ENCODE measurements around the gene ISG15. TPM values are rescaled to one million over a fixed set of nuclear protein-coding genes. Genes with fewer than 3 reads are reported as not detected.

The ISG15 gene
- total and polyA plus RNA-seq, 2 of the 13 experiments (the other 11 are each of a cell fraction or from before 2014, with no cell fraction given), result 42.1 to 54.9 TPM

DNA sequence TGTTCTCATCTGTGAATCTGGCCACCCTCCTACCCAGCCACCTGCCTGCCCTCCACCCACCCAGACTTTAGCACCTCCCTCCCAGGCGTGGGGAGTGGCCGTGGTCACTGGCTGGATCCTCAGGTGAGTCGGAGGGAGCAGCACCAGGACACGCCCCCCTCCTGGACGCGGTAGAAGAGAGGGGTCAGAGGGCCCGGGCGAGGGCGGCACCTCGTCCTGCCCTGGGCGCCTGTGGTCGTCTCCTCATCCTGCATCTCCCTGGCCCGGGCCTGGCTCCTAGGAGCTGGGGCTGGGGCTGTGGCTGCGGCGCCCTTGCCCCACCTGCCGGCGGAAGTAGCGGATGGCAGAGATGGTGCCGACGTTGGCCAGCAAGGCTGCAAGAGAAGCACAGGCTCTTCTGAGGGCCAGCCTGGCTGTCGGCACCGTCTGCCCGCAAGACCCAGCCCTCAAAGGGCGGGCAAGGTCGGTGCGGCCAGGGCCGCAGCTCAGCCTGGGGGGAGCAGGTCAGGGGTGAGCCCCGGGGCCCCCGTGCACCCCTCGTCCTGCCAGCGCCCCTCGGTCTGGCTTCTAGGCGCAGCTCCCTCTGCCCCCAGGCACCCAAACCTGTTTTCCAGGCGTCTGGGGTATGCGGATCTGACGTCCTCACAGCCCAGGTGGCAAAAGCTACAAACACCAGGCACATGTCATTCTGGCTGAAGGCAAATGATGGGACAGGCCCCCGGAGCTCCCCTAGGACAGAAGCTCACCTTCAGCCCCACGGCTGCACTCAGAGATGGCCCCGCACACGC, 37.2 kb upstream of the ISG15 start (continued):
- TF ChIP-seq, protein P1, sequence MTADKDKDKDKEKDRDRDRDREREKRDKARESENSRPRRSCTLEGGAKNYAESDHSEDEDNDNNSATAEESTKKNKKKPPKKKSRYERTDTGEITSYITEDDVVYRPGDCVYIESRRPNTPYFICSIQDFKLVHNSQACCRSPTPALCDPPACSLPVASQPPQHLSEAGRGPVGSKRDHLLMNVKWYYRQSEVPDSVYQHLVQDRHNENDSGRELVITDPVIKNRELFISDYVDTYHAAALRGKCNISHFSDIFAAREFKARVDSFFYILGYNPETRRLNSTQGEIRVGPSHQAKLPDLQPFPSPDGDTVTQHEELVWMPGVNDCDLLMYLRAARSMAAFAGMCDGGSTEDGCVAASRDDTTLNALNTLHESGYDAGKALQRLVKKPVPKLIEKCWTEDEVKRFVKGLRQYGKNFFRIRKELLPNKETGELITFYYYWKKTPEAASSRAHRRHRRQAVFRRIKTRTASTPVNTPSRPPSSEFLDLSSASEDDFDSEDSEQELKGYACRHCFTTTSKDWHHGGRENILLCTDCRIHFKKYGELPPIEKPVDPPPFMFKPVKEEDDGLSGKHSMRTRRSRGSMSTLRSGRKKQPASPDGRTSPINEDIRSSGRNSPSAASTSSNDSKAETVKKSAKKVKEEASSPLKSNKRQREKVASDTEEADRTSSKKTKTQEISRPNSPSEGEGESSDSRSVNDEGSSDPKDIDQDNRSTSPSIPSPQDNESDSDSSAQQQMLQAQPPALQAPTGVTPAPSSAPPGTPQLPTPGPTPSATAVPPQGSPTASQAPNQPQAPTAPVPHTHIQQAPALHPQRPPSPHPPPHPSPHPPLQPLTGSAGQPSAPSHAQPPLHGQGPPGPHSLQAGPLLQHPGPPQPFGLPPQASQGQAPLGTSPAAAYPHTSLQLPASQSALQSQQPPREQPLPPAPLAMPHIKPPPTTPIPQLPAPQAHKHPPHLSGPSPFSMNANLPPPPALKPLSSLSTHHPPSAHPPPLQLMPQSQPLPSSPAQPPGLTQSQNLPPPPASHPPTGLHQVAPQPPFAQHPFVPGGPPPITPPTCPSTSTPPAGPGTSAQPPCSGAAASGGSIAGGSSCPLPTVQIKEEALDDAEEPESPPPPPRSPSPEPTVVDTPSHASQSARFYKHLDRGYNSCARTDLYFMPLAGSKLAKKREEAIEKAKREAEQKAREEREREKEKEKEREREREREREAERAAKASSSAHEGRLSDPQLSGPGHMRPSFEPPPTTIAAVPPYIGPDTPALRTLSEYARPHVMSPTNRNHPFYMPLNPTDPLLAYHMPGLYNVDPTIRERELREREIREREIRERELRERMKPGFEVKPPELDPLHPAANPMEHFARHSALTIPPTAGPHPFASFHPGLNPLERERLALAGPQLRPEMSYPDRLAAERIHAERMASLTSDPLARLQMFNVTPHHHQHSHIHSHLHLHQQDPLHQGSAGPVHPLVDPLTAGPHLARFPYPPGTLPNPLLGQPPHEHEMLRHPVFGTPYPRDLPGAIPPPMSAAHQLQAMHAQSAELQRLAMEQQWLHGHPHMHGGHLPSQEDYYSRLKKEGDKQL (CRISPR knock-in tag; IDR thresholded peaks at IDR 0.05; ENCODE audit: low read depth), result no peak
- TF ChIP-seq, protein P2, sequence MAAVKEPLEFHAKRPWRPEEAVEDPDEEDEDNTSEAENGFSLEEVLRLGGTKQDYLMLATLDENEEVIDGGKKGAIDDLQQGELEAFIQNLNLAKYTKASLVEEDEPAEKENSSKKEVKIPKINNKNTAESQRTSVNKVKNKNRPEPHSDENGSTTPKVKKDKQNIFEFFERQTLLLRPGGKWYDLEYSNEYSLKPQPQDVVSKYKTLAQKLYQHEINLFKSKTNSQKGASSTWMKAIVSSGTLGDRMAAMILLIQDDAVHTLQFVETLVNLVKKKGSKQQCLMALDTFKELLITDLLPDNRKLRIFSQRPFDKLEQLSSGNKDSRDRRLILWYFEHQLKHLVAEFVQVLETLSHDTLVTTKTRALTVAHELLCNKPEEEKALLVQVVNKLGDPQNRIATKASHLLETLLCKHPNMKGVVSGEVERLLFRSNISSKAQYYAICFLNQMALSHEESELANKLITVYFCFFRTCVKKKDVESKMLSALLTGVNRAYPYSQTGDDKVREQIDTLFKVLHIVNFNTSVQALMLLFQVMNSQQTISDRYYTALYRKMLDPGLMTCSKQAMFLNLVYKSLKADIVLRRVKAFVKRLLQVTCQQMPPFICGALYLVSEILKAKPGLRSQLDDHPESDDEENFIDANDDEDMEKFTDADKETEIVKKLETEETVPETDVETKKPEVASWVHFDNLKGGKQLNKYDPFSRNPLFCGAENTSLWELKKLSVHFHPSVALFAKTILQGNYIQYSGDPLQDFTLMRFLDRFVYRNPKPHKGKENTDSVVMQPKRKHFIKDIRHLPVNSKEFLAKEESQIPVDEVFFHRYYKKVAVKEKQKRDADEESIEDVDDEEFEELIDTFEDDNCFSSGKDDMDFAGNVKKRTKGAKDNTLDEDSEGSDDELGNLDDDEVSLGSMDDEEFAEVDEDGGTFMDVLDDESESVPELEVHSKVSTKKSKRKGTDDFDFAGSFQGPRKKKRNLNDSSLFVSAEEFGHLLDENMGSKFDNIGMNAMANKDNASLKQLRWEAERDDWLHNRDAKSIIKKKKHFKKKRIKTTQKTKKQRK (IDR thresholded peaks at IDR 0.05; ENCODE audit: low read length), result no peak
- TF ChIP-seq ZNF17 (CRISPR knock-in tag; IDR thresholded peaks at IDR 0.05), result no peak
- TF ChIP-seq, protein P3, sequence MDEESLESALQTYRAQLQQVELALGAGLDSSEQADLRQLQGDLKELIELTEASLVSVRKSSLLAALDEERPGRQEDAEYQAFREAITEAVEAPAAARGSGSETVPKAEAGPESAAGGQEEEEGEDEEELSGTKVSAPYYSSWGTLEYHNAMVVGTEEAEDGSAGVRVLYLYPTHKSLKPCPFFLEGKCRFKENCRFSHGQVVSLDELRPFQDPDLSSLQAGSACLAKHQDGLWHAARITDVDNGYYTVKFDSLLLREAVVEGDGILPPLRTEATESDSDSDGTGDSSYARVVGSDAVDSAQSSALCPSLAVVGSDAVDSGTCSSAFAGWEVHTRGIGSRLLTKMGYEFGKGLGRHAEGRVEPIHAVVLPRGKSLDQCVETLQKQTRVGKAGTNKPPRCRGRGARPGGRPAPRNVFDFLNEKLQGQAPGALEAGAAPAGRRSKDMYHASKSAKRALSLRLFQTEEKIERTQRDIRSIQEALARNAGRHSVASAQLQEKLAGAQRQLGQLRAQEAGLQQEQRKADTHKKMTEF (CRISPR knock-in tag; IDR thresholded peaks at IDR 0.05), result peak; percentile 28; the same call in 1 of the 2 replicates
- no peak for TF ChIP-seq KDM6A (CRISPR knock-in tag; IDR thresholded peaks at IDR 0.05; ENCODE audit: low read depth)
- no peak for TF ChIP-seq DR1 (CRISPR knock-in tag; IDR thresholded peaks at IDR 0.05)
- no peak for TF ChIP-seq ZNF572 (CRISPR knock-in tag; IDR thresholded peaks at IDR 0.05)
- TF ChIP-seq, protein P4, sequence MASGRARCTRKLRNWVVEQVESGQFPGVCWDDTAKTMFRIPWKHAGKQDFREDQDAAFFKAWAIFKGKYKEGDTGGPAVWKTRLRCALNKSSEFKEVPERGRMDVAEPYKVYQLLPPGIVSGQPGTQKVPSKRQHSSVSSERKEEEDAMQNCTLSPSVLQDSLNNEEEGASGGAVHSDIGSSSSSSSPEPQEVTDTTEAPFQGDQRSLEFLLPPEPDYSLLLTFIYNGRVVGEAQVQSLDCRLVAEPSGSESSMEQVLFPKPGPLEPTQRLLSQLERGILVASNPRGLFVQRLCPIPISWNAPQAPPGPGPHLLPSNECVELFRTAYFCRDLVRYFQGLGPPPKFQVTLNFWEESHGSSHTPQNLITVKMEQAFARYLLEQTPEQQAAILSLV (CRISPR knock-in tag; IDR thresholded peaks at IDR 0.05; ENCODE audit: borderline replicate concordance), result 0 out of 2 replicates have a peak, but pooled peaks have one; percentile 35
- no peak for TF ChIP-seq MED8 (CRISPR knock-in tag; IDR thresholded peaks at IDR 0.05; ENCODE audit: insufficient replicate concordance)
- no peak for TF ChIP-seq ZNF333 (CRISPR knock-in tag; IDR thresholded peaks at IDR 0.05; ENCODE audit: borderline replicate concordance)
- TF ChIP-seq HNRNPL (IDR thresholded peaks at IDR 0.05; ENCODE audit: low read depth, low read length), result 0 out of 2 replicates have a peak, but pooled peaks have one; percentile 50
- TF ChIP-seq, protein P5, sequence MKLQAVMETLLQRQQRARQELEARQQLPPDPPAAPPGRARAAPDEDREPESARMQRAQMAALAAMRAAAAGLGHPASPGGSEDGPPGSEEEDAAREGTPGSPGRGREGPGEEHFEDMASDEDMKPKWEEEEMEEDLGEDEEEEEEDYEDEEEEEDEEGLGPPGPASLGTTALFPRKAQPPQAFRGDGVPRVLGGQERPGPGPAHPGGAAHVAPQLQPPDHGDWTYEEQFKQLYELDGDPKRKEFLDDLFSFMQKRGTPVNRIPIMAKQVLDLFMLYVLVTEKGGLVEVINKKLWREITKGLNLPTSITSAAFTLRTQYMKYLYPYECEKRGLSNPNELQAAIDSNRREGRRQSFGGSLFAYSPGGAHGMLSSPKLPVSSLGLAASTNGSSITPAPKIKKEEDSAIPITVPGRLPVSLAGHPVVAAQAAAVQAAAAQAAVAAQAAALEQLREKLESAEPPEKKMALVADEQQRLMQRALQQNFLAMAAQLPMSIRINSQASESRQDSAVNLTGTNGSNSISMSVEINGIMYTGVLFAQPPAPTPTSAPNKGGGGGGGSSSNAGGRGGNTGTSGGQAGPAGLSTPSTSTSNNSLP (IDR thresholded peaks at IDR 0.05; ENCODE audit: low read depth, low read length), result no peak

All from HepG2 (cell line).